HG03103 (cell line): ENCODE results near the gene NEDD8.

ENCODE experiments used
- ATAC-seq: cut with Tn5 transposase; IDR thresholded peaks from one replicate; pipeline ENCODE4 v1.9.1; 2021; ENCODE audit warnings: low read depth; ENCODE audit not compliant: unreplicated experiment

Gene NEDD8

GRCh38 chr14:24232121-24232644, at the start of gene NEDD8:
NEDD8 (minus strand) TSS chr14:24232367; CDS start chr14:24232267, 100 bp downstream.
- ATAC-seq = peak; percentile 63

GRCh38 chr14:24281636-24282035, 49.5 kb upstream of the NEDD8 start:
- no peak for ATAC-seq

- no peak for ATAC-seq
Measured at GRCh38 chr14:24280797-24281460, 48.8 kb upstream of the NEDD8 start.

GRCh38 chr14:24279301-24280186, 47.4 kb upstream of the NEDD8 start:
- ATAC-seq = no peak

- ATAC-seq = no peak
Measured at GRCh38 chr14:24278424-24278823, 46.3 kb upstream of the NEDD8 start.

- no peak for ATAC-seq
Measured at GRCh38 chr14:24277606-24278321, 45.6 kb upstream of the NEDD8 start.

- no peak for ATAC-seq
Measured at GRCh38 chr14:24277071-24277470, 44.9 kb upstream of the NEDD8 start.

GRCh38 chr14:24274101-24274543, 42.0 kb upstream of the NEDD8 start:
- ATAC-seq = peak; percentile 37

- ATAC-seq = no peak
Measured at GRCh38 chr14:24273422-24273998, 41.3 kb upstream of the NEDD8 start.

- ATAC-seq = no peak
Measured at GRCh38 chr14:24272467-24272866, 40.3 kb upstream of the NEDD8 start.

GRCh38 chr14:24271834-24272263, 39.7 kb upstream of the NEDD8 start:
- no peak for ATAC-seq

- peak; percentile 79 for ATAC-seq
Measured at GRCh38 chr14:24271134-24271833, 39.1 kb upstream of the NEDD8 start, which contains the start of gene RABGGTA. RABGGTA (minus strand) TSS chr14:24271597; CDS start chr14:24271115, 482 bp downstream.

GRCh38 chr14:24270537-24271133, 38.5 kb upstream of the NEDD8 start:
- no peak for ATAC-seq

GRCh38 chr14:24269910-24270536, 37.9 kb upstream of the NEDD8 start:
- no peak for ATAC-seq

GRCh38 chr14:24269368-24269767, 37.2 kb upstream of the NEDD8 start:
- no peak for ATAC-seq

GRCh38 chr14:24268225-24268624, 36.1 kb upstream of the NEDD8 start:
- no peak for ATAC-seq

- ATAC-seq = no peak
Measured at GRCh38 chr14:24267516-24267915, 35.3 kb upstream of the NEDD8 start.

GRCh38 chr14:24266344-24267244, 34.4 kb upstream of the NEDD8 start:
- no peak for ATAC-seq
